HG03439 (cell line): ENCODE data around the gene CYP3A5.

Experiments used
- ATAC-seq: cut with Tn5 transposase; IDR thresholded peaks from one replicate; pipeline ENCODE4 v1.9.1; 2021; ENCODE audit warnings: mild to moderate bottlenecking, moderate library complexity; ENCODE audit not compliant: unreplicated experiment

CYP3A5 gene

DNA sequence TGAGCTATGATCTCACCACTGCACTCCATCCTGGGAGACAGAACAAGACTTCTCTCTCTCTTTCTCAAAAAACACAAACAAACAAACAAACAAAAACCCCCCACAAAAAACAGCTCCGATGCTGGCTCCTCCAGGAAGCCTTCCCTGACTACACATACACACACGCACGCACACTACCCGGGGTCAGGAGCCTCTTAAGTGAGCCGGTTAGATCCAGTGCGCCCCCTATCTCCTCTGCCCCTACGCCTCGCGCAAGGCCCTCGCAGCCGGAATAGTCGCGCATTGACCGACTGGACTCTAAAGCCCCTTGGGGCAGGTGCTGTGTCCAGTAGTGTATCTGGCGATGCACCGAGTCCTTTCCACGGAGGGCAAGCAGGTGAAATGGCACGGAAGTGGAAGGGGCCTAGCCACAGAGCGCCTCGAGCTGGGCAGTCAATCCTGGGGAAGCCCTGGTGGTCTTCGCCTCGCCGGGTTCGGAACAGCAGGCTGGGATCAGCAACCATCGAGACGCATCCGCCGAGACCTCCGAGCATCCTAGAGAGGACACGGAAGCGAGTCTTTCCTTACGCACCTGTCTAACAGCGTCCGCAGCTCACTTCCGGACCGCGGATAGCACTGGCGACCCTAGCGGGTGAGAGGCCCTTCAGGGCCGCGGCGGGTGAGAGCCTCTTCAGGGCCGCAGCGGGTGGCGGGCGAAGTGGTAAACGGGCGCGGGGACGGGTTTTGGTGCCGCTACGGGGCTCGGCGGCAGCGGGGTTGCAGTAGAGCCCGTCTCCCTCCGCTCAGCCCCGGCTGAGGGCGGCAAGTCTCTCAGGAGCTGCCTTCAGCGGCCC is 63.2 kb downstream of the CYP3A5 start, which contains the start of gene ZSCAN25:
TSS of gene ZSCAN25 (plus strand) at position 588 of the 833 bp plus-strand sequence. CDS start 2,661 bp downstream, outside the sequence.
- peak; percentile 94 for ATAC-seq

DNA sequence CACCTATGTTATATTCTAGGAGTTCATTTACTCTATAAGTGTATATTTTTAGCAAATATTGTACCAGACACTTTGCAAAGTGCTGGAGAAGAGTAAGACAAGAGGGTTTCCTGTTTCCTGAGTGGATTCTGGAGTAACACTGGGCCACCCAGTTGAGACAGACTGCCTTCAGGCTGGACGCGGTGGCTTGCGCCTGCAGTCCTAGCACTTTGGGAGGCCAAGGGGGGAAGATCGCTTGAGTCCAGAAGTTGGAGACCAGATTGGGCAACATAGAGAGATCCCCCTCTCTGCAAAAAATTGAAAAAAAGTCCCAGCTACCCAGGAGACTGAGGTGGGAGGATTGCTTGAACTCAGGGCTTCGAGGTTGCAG is 63.8 kb downstream of the CYP3A5 start:
- no peak for ATAC-seq

DNA sequence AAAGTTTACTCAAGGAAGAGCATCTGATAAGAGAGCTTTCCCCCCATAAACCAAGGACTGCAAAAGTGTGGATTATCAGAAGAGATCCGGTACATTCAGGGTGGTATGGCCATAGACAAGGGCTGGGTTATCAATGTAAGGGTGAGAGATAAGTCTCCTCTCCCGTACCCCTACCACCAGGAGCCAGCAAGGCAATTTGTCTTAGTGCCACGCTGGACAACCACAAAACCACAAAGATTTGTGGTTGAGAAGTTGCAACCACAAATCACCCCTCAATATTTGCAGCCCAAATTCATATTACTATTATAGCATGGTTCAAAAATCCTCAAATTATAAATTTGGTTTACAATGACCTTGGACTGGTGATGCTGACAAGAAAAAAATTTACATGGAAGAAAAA is 65.3 kb downstream of the CYP3A5 start:
- ATAC-seq, result no peak

DNA sequence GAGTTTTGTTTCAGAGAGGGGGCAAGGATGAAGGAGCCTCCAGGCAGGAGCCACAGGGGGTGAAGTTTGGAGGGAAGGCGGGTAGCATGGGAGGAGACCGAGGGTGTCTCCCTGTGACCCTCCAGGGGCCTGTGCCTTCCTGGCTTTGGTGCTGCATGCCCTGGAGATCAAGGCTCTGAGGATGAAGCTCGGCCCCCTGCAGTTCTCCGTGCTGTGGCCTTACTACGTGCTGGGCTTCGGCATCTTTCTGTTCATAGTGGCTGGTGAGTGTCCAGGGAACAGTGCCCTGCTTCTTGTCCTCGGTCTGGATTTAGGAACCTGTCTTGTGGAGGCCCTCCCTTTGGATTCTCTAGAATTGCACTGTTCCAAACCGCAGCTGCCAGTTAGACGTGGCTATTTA is 72.2 kb downstream of the CYP3A5 start:
- ATAC-seq, result no peak

DNA sequence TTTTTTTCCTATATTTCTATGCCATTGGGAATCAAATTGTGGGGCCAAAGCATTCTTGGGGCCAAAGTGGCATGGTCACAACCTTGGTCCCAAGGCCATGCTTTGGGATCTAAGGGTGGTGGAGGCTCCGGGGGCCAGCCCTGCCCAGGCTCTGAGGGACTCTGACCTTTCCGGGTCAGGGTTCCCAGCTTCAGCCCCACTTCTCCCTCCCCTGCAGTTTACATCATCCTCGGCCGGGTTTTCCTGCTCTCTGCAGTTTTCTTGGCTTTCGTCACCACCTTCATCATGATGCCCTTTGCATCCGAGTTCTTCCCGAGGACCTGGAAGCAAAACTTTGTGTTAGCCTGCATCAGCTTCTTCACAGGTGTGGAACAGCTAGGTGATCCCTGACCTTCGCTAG is 73.3 kb downstream of the CYP3A5 start:
- ATAC-seq, result no peak

DNA sequence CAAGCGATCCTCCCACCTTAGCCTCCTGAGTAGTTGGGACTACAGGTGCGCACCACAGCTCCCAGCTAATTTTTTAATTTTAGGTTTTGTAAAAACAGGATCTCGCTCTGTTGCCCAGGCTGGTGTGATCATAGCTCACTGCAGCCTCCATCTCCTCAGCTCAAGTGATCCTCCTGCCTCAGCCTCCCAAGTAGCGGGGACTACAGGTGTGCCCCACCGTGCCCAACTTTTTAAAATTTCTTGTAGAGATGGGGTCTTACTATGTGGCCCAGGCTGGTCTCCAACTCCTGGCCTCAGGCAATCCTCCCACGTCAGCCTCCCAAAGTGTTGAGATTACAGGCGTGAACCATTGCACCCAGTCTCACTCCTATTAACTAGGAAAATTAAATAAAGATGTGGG is 74.3 kb downstream of the CYP3A5 start:
- ATAC-seq, result no peak

DNA sequence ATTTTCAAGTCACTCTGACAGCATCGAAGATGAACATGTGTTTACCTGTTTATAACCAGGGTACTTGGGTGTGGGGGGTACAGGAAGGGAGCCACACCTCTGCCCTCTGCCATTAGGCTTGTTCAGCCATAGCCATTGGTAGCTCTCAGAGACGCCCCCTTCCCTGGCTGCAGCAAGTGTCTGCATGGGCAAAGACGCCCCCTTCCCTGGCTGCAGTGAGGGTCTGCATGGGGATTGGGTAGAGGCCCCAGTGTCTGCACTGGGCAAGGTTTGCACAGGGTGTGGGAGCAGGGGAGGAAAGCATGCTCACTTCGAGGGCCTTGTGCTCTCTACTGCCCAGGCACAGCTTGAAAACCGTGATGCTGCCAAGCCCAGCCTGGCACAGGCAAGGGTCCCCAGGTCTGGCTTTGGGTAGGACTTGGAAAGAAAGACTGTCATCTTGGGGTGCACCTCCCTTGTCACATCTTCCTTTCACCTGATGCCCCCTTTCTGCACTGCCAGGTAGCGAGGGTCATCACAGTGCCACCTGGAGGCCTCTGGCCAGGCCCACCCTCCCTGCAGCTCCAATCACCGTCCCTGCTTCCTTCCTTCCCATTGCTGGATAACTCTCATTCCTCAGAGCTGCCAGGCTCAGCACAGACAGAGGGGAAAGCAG is 78.0 kb downstream of the CYP3A5 start:
- no peak for ATAC-seq

DNA sequence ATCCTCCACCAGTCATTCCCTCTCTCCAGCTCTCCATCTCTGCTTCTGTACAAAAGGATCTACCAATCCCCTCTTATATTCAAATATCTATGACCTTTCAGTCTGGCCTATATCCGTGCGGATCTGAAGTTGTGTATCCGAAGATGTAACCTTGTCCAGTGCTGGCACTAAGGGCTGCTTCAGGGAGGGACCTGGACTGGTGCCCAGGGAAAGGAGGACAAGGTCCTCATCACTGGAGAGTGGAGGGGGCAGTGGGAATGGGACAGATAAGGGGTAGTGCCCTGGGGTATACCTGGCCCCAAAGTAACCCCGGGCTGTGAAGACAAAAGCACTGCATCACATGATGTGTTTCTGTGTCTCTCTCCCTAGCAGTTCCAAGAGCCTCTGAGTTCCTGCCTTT is 80.0 kb downstream of the CYP3A5 start:
- no peak for ATAC-seq
